GM12878 (cell line): ENCODE data around the gene VPS26B. TPM values are rescaled to one million over a fixed set of nuclear protein-coding genes. Genes with fewer than 3 reads are reported as not detected.

ENCODE experiments used
- ATAC-seq: fragments of 200-7000 bp; cut with Tn5 transposase; 3 replicates; pipeline ENCODE4 v1.9.1; 2020; ENCODE audit warnings: mild to moderate bottlenecking, moderate library complexity
- BruUV-seq: library from RNA; stranded (reverse); fragments of 400-500 nt; replicated peaks from 2 replicates; lab custom pipeline; 2021; lab: Mats Ljungman, UMichigan
- CTCF ChIA-PET: fragments of 300-600 bp; sonication (Branson Sonifier 250); formaldehyde crosslinking; extraction: SDS; loops from one replicate; lab custom pipeline; 2021; ENCODE audit warnings: inconsistent platforms; lab: Yijun Ruan, JAX
- POLR2A ChIA-PET: fragments of 350-600 bp; formaldehyde crosslinking; extraction: SDS; loops from one replicate; lab custom pipeline; 2021; ENCODE audit warnings: inconsistent platforms; lab: Charles Lee
- RAD21 ChIA-PET: fragments of 300-600 bp; sonication (Branson Sonifier 250); formaldehyde crosslinking; loops from one replicate; lab custom pipeline; 2023; ENCODE audit warnings: antibody characterized with exemption; ENCODE audit not compliant: unreplicated experiment; lab: Charles Lee
- SMC1A ChIA-PET: fragments of 300-600 bp; sonication (Branson Sonifier 250); formaldehyde crosslinking; loops from one replicate; lab custom pipeline; 2023; ENCODE audit not compliant: unreplicated experiment, uncharacterized antibody; lab: Charles Lee
- DNase-seq: peaks from one replicate; pipeline ENCODE4 v3.0.0-alpha.2; 2011; ENCODE audit warnings: low read depth, low spot score
- FAIRE-seq: peaks from 3 replicates; lab custom pipeline; 2011; peaks lifted over from hg19 to GRCh38; lab: Jason Lieb, UNC
- H2AFZ ChIP-seq: 2 replicates; pipeline ENCODE4 v1.6.0; 2011; ENCODE audit warnings: low read depth, low read length, control low read depth; ENCODE audit not compliant: control insufficient read depth
- H3K27ac ChIP-seq: 2 replicates; pipeline ENCODE4 v1.5.1; 2011; ENCODE audit warnings: control low read depth; ENCODE audit not compliant: control insufficient read depth, insufficient read depth
- H3K27me3 ChIP-seq, 2 experiments: replicated peaks in 1 of 2; 2 replicates each; pipeline versions ENCODE4 v1.6.0 to v1.6.1; 2011; ENCODE audit warnings: low read length in 1 of 2; ENCODE audit not compliant: control insufficient read depth in 2 of 2, insufficient read depth in 2 of 2
- H3K36me3 ChIP-seq, 2 experiments: 2 replicates each; pipeline ENCODE4 v1.5.1; 2011; ENCODE audit warnings: low read length in 1 of 2; ENCODE audit not compliant: control insufficient read depth in 2 of 2, insufficient read depth in 2 of 2
- H3K4me1 ChIP-seq: 2 replicates; pipeline ENCODE4 v1.6.1; 2011; ENCODE audit warnings: mild to moderate bottlenecking, low read length, moderate library complexity, mixed read lengths; ENCODE audit not compliant: control insufficient read depth, insufficient read depth
- H3K4me2 ChIP-seq: 2 replicates; pipeline ENCODE4 v1.6.0; 2011; ENCODE audit warnings: control low read depth; ENCODE audit not compliant: control insufficient read depth, insufficient read depth
- H3K4me3 ChIP-seq: fragments of 200-600 bp; sonication (generic); 2 replicates; pipeline ENCODE4 v1.5.1; 2016
- H3K79me2 ChIP-seq: 2 replicates; pipeline ENCODE4 v1.6.0; 2011; ENCODE audit warnings: low read length; ENCODE audit not compliant: control insufficient read depth, insufficient read depth
- H3K9ac ChIP-seq: 2 replicates; pipeline ENCODE4 v1.8.0; 2011; ENCODE audit warnings: low read length, control low read depth, mixed read lengths; ENCODE audit not compliant: control insufficient read depth, insufficient read depth
- H3K9me3 ChIP-seq: replicated peaks from 3 replicates; pipeline ENCODE4 v1.5.1; 2011; ENCODE audit warnings: mild to moderate bottlenecking, low read length; ENCODE audit not compliant: control insufficient read depth, insufficient read depth
- H4K20me1 ChIP-seq: 2 replicates; pipeline ENCODE4 v1.6.0; 2011; ENCODE audit not compliant: control insufficient read depth, insufficient read depth
- FOXM1 ChIP-seq: IDR thresholded peaks from 2 replicates; pipeline ENCODE4 v1.6.1; 2012; ENCODE audit warnings: low read depth, mild to moderate bottlenecking, inconsistent platforms, low read length, moderate library complexity
- HDAC6 ChIP-seq: fragments of 200-600 bp; sonication (generic); IDR thresholded peaks from one replicate; pipeline ENCODE4 v1.8.0; 2017; ENCODE audit warnings: antibody characterized with exemption; ENCODE audit not compliant: unreplicated experiment
- RAD21 ChIP-seq: IDR thresholded peaks from 2 replicates; pipeline ENCODE4 v1.6.1; 2011; ENCODE audit warnings: mild to moderate bottlenecking, low read depth, low read length, moderate library complexity; ENCODE audit not compliant: insufficient read depth
- SMC3 ChIP-seq: IDR thresholded peaks from 2 replicates; pipeline ENCODE4 v1.6.1; 2011; ENCODE audit warnings: low read length, improper control_type of control experiment, borderline replicate concordance
- TBL1XR1 ChIP-seq: IDR thresholded peaks from 2 replicates; pipeline ENCODE4 v1.6.1; 2012; ENCODE audit warnings: low read depth, low read length, improper control_type of control experiment
- YY1 ChIP-seq: IDR thresholded peaks from 2 replicates; pipeline ENCODE4 v1.6.1; 2011; ENCODE audit warnings: low read depth, mild to moderate bottlenecking, low read length
- ZNF592 ChIP-seq: fragments of 450-650 bp; IDR thresholded peaks from 2 replicates; pipeline ENCODE4 v1.6.1; 2017; ENCODE audit warnings: mild to moderate bottlenecking, moderate library complexity
- WGBS: methylation state at CpG from one replicate; pipeline ENCODE4 v1.1.6; 2016; ENCODE audit warnings: low lambda C conversion rate; ENCODE audit not compliant: insufficient replicate concordance, insufficient coverage; ENCODE audit errors: missing lambda C conversion rate; 5-methylcytosine and 5-hydroxymethylcytosine counted together
- in situ Hi-C: fragments of 300-500 bp; cut with MboI; formaldehyde crosslinking; loops from 9 replicates; pipeline ENCODE4 v1.14.3; 2018; ENCODE audit warnings: mixed read lengths
- intact Hi-C: fragments of 100-400 bp; cut with micrococcal nuclease; formaldehyde crosslinking; loops from one replicate; pipeline ENCODE4 v1.14.2; 2022; ENCODE audit not compliant: unreplicated experiment
- polyA plus RNA-seq, 11 experiments: library from polyadenylated mRNA; depleted of rRNA in 4 of 11; unstranded in 6 of 11; stranded (reverse) in 5 of 11; fragments of >200 nt; fragmentation: Nextera tagmentation in 4 of 11; fragmentation: Illumina TruSeq in 1 of 11; extraction: Ambion mirVana in 4 of 11; extraction: Trizol in 1 of 11; gene quantifications; 1 replicate in 1 of 11; 2 replicates in 10 of 11; pipeline versions ENCODE4 v1.2.1 to v1.2.3, GENCODE V29; 2011 to 2016; ENCODE audit warnings: inconsistent platforms in 2 of 11, missing spikeins in 2 of 11, low read depth in 1 of 11
- total RNA-seq, 4 experiments: library from RNA; depleted of rRNA in 3 of 4; stranded (reverse); fragments of >200 nt in 3 of 4; fragmentation: Illumina TruSeq in 1 of 4; extraction: Trizol in 1 of 4; gene quantifications; 2 replicates each; pipeline versions ENCODE4 v1.2.1 to v1.2.3, GENCODE V29; 2013 to 2021
- TF ChIP-seq, protein P1 (sequence below), 3 experiments: IDR thresholded peaks in 2 of 3; conservative IDR thresholded peaks in 1 of 3; 2 replicates each; pipeline ENCODE4 v1.5.1; 2011; ENCODE audit warnings: low read depth in 3 of 3, low read length in 3 of 3, mild to moderate bottlenecking in 3 of 3, control low read depth in 2 of 3, moderate library complexity in 2 of 3, inconsistent platforms in 1 of 3, mixed read lengths in 1 of 3; ENCODE audit not compliant: control insufficient read depth in 2 of 3, insufficient read depth in 1 of 3; ENCODE audit errors: extremely low read depth in 1 of 3

VPS26B gene
- total and polyA plus RNA-seq, 10 of the 15 experiments (the other 5 are each of a cell fraction or from before 2014, with no cell fraction given), result 1.6 to 26.9 (median 13.3) TPM

DNA sequence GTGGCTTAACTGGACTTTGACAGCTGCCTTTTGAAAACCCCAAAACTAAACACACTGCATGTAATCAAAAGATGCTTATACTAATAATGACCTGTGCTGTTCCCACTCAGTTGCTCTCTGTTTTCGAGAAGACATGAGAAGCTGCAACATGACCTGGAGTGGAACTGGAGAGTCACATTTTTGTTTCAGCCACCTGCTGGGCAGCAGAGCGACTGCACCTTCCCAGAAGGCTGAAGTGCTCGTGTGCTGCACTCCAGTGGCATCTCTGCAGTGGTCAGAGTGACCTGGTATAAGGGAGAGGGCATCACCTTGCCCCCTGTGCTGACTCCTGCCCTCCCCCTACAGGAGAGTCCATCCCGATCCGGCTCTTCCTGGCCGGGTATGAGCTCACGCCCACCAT, 20.1 kb downstream of the VPS26B start:
- in situ Hi-C loops, result no loop called here
- peak; percentile 23 for FAIRE-seq
- TF ChIP-seq SMC3 (peak; percentile 67; the same call in 1 of the 2 replicates), TBL1XR1 (no peak), HDAC6 (no peak), ZNF592 (no peak), RAD21 (peak; percentile 68), FOXM1 (no peak), YY1 (peak; percentile 55; the same call in 1 of the 2 replicates)
- TF ChIP-seq, protein P1, sequence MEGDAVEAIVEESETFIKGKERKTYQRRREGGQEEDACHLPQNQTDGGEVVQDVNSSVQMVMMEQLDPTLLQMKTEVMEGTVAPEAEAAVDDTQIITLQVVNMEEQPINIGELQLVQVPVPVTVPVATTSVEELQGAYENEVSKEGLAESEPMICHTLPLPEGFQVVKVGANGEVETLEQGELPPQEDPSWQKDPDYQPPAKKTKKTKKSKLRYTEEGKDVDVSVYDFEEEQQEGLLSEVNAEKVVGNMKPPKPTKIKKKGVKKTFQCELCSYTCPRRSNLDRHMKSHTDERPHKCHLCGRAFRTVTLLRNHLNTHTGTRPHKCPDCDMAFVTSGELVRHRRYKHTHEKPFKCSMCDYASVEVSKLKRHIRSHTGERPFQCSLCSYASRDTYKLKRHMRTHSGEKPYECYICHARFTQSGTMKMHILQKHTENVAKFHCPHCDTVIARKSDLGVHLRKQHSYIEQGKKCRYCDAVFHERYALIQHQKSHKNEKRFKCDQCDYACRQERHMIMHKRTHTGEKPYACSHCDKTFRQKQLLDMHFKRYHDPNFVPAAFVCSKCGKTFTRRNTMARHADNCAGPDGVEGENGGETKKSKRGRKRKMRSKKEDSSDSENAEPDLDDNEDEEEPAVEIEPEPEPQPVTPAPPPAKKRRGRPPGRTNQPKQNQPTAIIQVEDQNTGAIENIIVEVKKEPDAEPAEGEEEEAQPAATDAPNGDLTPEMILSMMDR (IDR thresholded peaks at IDR 0.05 in 2 of 3, conservative IDR thresholded peaks at IDR 0.05 in 1 of 3; ENCODE audit: control insufficient read depth in 2 of 3, extremely low read depth in 1 of 3, insufficient read depth in 1 of 3, low read depth in 3 of 3, low read length in 3 of 3), result peak; percentile 63 to 72 (median 63)
- TF ChIP-seq, all 136 proteins: peak for 4
- Histone ChIP-seq H3K9me3 (no peaks in the 10 kb centered on the region), H3K79me2 (no peaks in the 10 kb centered on the region), H3K4me2 (no peak overlapping the region), H3K4me3 (no peak overlapping the region), H2AFZ (no peak overlapping the region), H3K27ac (no peak overlapping the region), H3K4me1 (no peaks in the 10 kb centered on the region), H3K27me3 (no peaks in the 10 kb centered on the region), H3K36me3 (peaks cover 10 to 14% of the 10 kb centered on the region in 2 experiments), H4K20me1 (no peaks in the 10 kb centered on the region), H3K9ac (no peak overlapping the region)
- no peak for DNase-seq
- peak; percentile 96 for ATAC-seq
- RAD21 ChIA-PET, result interaction anchor here (2.1 kb wide), 1 partner anchor 37 kb away, joined by 8 read pairs; no protein-coding TSS in a partner anchor
- CTCF ChIA-PET, result interaction anchor here (0.6 to 4.2 kb wide), 12 partner anchors 9 to 194 kb away, joined by 3 to 56 read pairs (median 4); partner anchors contain the start of genes ACAD8, NCAPD3, THYN1 and VPS26B
- intact Hi-C loops, result no loop called here
- no TSS peak for BruUV-seq
- SMC1A ChIA-PET, result interaction anchor here (0.8 to 2.3 kb wide), 5 partner anchors 9 to 37 kb away, joined by 3 to 10 read pairs (median 4); no protein-coding TSS in a partner anchor
- POLR2A ChIA-PET, result no interaction called here
- 60% methylated on average over 7 of the region's 7 CpGs for WGBS
